Measurements from ENCODE around the gene MTAP.

GRCh38 chr9:21764846-21765245, 37.6 kb upstream of the MTAP start:
- TF ChIP-seq CTCF (IDR thresholded peaks at IDR 0.05; ENCODE audit: insufficient read depth, low read length) (no peak), POLR2AphosphoS5 (IDR thresholded peaks at IDR 0.05; ENCODE audit: low read depth) (no peak)

Data from HL-60 (cell line).